Measurements from ENCODE around the gene CIROP.

Gene CIROP

DNA sequence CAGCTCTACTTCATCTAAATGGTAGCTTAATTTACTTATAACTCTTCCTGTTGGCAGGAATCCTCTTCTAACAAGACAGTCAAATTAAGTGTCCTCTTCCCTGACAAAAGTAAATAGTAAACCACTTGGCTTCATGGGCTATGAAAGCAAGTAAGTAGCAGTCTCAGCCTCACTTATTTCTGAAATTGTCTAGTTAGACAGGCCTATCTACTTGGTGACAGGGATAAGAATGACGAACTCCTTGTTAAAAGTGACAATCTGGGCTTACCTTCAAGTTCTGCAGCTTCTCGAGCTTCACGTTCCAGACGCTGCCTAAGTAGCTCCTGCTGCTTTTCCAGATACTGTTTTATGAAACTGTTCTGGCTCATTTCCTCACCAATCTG lies 14.5 kb downstream of the CIROP start:
- Histone ChIP-seq H3K4me3 (ENCODE audit: low read length) (no peak overlapping the region), H3K36me3 (replicated peaks; ENCODE audit: low read depth, low read length) (peaks cover 62% of the 10 kb centered on the region), H3K27ac (ENCODE audit: low read length) (no peak overlapping the region), H3K27me3 (ENCODE audit: low read depth, low read length) (no peaks in the 10 kb centered on the region), H3K9ac (ENCODE audit: low read length) (no peak overlapping the region), H2AFZ (ENCODE audit: low read depth, low read length) (no peak overlapping the region), H4K20me1 (ENCODE audit: insufficient read depth, low read length) (peaks cover 23% of the 10 kb centered on the region), H3K4me1 (ENCODE audit: low read length) (peaks cover 18% of the 10 kb centered on the region), H3K4me2 (ENCODE audit: low read length) (no peak overlapping the region), H3K9me3 (ENCODE audit: insufficient read depth, low read length) (no peaks in the 10 kb centered on the region), H3K79me2 (ENCODE audit: low read length) (peaks cover 43% of the 10 kb centered on the region)
- TF ChIP-seq, protein P1, sequence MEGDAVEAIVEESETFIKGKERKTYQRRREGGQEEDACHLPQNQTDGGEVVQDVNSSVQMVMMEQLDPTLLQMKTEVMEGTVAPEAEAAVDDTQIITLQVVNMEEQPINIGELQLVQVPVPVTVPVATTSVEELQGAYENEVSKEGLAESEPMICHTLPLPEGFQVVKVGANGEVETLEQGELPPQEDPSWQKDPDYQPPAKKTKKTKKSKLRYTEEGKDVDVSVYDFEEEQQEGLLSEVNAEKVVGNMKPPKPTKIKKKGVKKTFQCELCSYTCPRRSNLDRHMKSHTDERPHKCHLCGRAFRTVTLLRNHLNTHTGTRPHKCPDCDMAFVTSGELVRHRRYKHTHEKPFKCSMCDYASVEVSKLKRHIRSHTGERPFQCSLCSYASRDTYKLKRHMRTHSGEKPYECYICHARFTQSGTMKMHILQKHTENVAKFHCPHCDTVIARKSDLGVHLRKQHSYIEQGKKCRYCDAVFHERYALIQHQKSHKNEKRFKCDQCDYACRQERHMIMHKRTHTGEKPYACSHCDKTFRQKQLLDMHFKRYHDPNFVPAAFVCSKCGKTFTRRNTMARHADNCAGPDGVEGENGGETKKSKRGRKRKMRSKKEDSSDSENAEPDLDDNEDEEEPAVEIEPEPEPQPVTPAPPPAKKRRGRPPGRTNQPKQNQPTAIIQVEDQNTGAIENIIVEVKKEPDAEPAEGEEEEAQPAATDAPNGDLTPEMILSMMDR (IDR thresholded peaks at IDR 0.05; ENCODE audit: low read depth, low read length): no peak
- TF ChIP-seq EZH2phosphoT487 (IDR thresholded peaks at IDR 0.05; ENCODE audit: low read depth): no peak

DNA sequence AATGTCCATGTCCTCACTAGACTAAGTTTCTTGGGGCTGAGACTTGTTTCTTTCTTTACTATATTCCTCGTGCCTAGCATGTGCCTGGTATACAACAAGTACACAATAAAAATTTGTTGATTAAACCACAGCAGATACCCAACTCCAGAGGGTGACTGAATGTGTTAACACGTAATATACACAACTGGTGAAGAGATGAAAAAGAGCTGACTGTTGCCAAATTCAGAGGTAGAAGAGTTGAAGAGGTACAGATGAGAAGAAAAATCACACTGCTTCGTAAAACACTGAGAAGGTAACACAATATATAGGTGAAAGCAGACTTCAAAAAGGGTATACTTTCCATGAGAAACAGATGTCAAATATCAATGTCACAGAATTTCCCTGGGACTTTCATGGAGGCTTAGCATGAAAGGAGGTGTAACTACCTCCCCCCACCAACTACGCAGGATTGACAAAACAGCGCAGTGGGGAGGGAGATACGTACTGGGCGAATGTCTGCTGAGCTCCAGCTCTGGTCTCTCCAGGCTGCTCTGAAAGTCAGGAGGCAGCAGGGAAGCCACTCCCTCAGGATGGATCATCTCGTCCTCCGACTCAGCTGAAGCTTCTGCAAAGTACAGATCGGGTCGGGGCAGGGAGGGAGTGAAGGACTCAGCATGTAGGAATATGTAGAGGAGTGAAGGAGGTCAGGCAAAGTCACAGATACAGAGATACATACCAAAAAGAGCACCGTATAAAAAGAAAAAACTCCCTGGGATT lies 15.1 kb downstream of the CIROP start:
- no peak overlapping the region for H3K4me3 ChIP-seq (ENCODE audit: low read length)
- peaks cover 66% of the 10 kb centered on the region for H3K36me3 ChIP-seq (replicated peaks; ENCODE audit: low read depth, low read length)
- TF ChIP-seq, protein P1 (IDR thresholded peaks at IDR 0.05; ENCODE audit: low read depth, low read length): no peak
- TF ChIP-seq EZH2phosphoT487 (IDR thresholded peaks at IDR 0.05; ENCODE audit: low read depth): no peak
- H2AFZ ChIP-seq (ENCODE audit: low read depth, low read length): no peak overlapping the region
- H3K4me1 ChIP-seq (ENCODE audit: low read length): peaks cover 19% of the 10 kb centered on the region
- no peaks in the 10 kb centered on the region for H3K9me3 ChIP-seq (ENCODE audit: insufficient read depth, low read length)
- peaks cover 43% of the 10 kb centered on the region for H3K79me2 ChIP-seq (ENCODE audit: low read length)
- no peak overlapping the region for H3K9ac ChIP-seq (ENCODE audit: low read length)
- no peak overlapping the region for H3K4me2 ChIP-seq (ENCODE audit: low read length)
- H3K27me3 ChIP-seq (ENCODE audit: low read depth, low read length): no peaks in the 10 kb centered on the region
- peaks cover 23% of the 10 kb centered on the region for H4K20me1 ChIP-seq (ENCODE audit: insufficient read depth, low read length)
- H3K27ac ChIP-seq (ENCODE audit: low read length): no peak overlapping the region

- Histone ChIP-seq H3K4me2 (ENCODE audit: low read length) (no peak overlapping the region), H2AFZ (ENCODE audit: low read depth, low read length) (no peak overlapping the region), H4K20me1 (ENCODE audit: insufficient read depth, low read length) (peaks cover 6% of the 10 kb centered on the region; the same call in 1 of the 2 replicates), H3K27me3 (ENCODE audit: low read depth, low read length) (no peaks in the 10 kb centered on the region), H3K79me2 (ENCODE audit: low read length) (peaks cover 12% of the 10 kb centered on the region), H3K4me3 (ENCODE audit: low read length) (no peak overlapping the region), H3K9me3 (ENCODE audit: insufficient read depth, low read length) (no peaks in the 10 kb centered on the region), H3K9ac (ENCODE audit: low read length) (no peak overlapping the region), H3K36me3 (replicated peaks; ENCODE audit: low read depth, low read length) (peaks cover 69% of the 10 kb centered on the region), H3K27ac (ENCODE audit: low read length) (no peak overlapping the region), H3K4me1 (ENCODE audit: low read length) (peaks cover 10% of the 10 kb centered on the region)
- TF ChIP-seq EZH2phosphoT487 (IDR thresholded peaks at IDR 0.05; ENCODE audit: low read depth): no peak
- TF ChIP-seq, protein P1 (IDR thresholded peaks at IDR 0.05; ENCODE audit: low read depth, low read length): no peak
Measured at GRCh38 chr14:23086565-23086964, 18.2 kb downstream of the CIROP start.

DNA sequence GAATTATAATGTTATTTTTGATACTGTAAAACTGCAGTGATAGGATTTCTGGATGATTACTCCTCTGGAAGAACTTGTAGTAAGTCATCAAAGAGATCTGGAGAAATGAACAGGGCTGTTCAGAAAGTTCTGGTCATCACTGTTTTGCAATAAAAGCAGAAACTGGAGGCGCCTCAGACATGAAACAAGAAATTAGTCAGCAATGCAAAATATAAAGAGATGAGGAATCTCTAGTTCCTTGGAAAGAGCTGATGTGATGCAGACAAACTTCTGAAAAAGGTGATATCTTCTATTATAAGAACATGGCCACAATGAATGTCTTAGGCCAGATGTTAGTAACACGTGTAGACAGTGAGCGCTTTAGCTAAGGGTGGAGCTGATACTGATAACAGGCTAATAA lies 19.3 kb downstream of the CIROP start:
- H3K9ac ChIP-seq (ENCODE audit: low read length): no peak overlapping the region
- H3K79me2 ChIP-seq (ENCODE audit: low read length): peaks cover 6% of the 10 kb centered on the region; the same call in 1 of the 2 replicates
- peaks cover 6% of the 10 kb centered on the region; the same call in 1 of the 2 replicates for H4K20me1 ChIP-seq (ENCODE audit: insufficient read depth, low read length)
- peaks cover 10% of the 10 kb centered on the region for H3K4me1 ChIP-seq (ENCODE audit: low read length)
- no peaks in the 10 kb centered on the region for H3K9me3 ChIP-seq (ENCODE audit: insufficient read depth, low read length)
- H3K27me3 ChIP-seq (ENCODE audit: low read depth, low read length): no peaks in the 10 kb centered on the region
- TF ChIP-seq EZH2phosphoT487 (IDR thresholded peaks at IDR 0.05; ENCODE audit: low read depth): no peak
- TF ChIP-seq, protein P1 (IDR thresholded peaks at IDR 0.05; ENCODE audit: low read depth, low read length): no peak
- H3K27ac ChIP-seq (ENCODE audit: low read length): peak overlapping the region; percentile 26
- no peak overlapping the region for H2AFZ ChIP-seq (ENCODE audit: low read depth, low read length)
- H3K4me3 ChIP-seq (ENCODE audit: low read length): no peak overlapping the region
- peaks cover 78% of the 10 kb centered on the region for H3K36me3 ChIP-seq (replicated peaks; ENCODE audit: low read depth, low read length)
- H3K4me2 ChIP-seq (ENCODE audit: low read length): no peak overlapping the region

Data from OCI-LY3 (cell line).